OCI-LY3 (cell line): ENCODE data around the gene ALDH2.

Experiments
- EZH2phosphoT487 ChIP-seq: fragments of 200-600 bp; shearing (Covaris generic); IDR thresholded peaks from 2 replicates; pipeline ENCODE4 v1.6.1; 2018; ENCODE audit warnings: antibody characterized with exemption, mixed run types, low read depth
- TF ChIP-seq, protein P1 (sequence below): fragments of 200-600, 300-600 bp; sonication (generic); IDR thresholded peaks from 2 replicates; pipeline ENCODE4 v1.5.1; 2014; ENCODE audit warnings: antibody characterized with exemption, low read length, low read depth

DNA sequence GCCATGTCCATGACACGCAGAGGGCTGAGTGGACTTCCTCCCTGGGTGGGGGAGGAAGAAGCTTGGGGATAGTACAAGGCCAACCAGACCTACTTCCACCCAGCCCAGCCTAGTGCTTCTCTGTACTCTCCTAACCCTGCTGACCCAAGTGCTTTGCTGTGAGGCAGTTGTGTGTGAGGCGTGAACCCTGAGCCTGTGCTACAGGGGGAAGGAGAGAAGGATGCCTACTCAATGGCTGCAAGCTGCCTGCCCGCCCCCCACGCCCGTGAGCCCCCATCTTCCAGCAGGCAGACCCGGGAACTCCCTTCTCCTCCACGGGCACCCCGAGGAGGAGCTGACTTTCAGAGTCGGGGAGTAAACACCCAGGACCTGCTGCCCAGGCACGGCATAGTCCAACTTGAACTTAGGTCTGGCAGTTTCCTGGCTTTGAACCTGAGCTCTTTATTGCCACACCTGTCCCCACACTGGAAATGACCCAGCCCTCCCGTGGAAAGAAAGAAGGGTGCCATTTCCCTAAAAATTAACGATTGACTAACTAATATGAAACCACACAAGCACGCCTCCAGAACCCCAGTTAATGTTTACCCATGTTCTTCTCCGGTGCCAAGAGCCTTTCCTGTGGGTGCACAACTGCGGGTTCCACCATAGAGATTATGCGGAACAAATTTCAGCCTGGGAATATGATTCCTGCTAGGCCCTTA, 10.8 kb downstream of the ALDH2 start:
- TF ChIP-seq, protein P1, sequence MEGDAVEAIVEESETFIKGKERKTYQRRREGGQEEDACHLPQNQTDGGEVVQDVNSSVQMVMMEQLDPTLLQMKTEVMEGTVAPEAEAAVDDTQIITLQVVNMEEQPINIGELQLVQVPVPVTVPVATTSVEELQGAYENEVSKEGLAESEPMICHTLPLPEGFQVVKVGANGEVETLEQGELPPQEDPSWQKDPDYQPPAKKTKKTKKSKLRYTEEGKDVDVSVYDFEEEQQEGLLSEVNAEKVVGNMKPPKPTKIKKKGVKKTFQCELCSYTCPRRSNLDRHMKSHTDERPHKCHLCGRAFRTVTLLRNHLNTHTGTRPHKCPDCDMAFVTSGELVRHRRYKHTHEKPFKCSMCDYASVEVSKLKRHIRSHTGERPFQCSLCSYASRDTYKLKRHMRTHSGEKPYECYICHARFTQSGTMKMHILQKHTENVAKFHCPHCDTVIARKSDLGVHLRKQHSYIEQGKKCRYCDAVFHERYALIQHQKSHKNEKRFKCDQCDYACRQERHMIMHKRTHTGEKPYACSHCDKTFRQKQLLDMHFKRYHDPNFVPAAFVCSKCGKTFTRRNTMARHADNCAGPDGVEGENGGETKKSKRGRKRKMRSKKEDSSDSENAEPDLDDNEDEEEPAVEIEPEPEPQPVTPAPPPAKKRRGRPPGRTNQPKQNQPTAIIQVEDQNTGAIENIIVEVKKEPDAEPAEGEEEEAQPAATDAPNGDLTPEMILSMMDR = no peak
- no peak for TF ChIP-seq EZH2phosphoT487
